ENCODE results near the gene ESRRG. TPM values are rescaled to one million over a fixed set of nuclear protein-coding genes. Genes with fewer than 3 reads are reported as not detected.

The ESRRG gene
- polyA plus RNA-seq, 1 donor from 2014 or later = 3.7 TPM

DNA sequence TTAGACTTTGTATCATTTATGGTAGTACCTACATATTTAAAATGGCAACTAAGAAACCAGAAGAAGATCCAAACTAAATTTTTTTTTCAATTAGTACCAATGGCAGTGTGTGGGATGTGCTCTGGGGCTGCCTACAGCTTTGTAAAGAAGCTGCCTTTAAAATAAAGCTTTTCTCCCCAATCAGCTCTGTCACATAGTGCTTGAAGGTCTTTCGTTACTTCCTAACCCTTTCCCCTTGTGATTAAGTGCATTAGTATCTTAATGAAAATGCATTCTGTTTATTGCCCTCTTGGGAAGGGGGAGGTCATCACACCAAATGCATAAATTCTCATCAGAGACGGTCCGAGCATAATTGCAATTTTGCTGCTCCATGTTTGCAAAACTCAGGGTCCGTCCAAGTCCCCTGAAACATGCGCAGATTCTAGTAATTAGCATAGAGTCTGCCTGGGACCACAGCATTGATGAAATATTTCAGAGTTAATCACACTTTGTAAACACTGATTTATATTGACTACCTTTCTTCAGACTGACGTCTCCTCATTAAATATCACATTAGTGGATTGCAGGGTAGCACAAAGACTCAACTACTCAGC is 71.3 kb downstream of the ESRRG start:
- Histone ChIP-seq H4K20me1 (ENCODE audit: insufficient read depth) (no peaks in the 10 kb centered on the region), H3K4me3 (ENCODE audit: low read length) (no peak overlapping the region), H3K27me3 (ENCODE audit: insufficient read depth, low read depth, low read length) (no peaks in the 10 kb centered on the region), H3K27ac (ENCODE audit: low read length) (no peak overlapping the region), H3K36me3 (ENCODE audit: insufficient read depth, low read length) (no peaks in the 10 kb centered on the region), H3K79me2 (replicated peaks; ENCODE audit: insufficient read depth, low read length) (no peaks in the 10 kb centered on the region), H3K9ac (ENCODE audit: low read length) (no peak overlapping the region), H3K4me2 (ENCODE audit: low read length) (no peak overlapping the region), H3K9me2 (ENCODE audit: insufficient read depth, low read length) (no peaks in the 10 kb centered on the region), H2AFZ (ENCODE audit: low read depth, low read length) (no peak overlapping the region), H3K9me3 (ENCODE audit: low read length) (no peaks in the 10 kb centered on the region), H3F3A (ENCODE audit: insufficient read depth, low read length, poor library complexity, severe bottlenecking) (no peaks in the 10 kb centered on the region)
- TF ChIP-seq RAD21 (conservative IDR thresholded peaks at IDR 0.05) = no peak
- TF ChIP-seq EZH2 (IDR thresholded peaks at IDR 0.05; ENCODE audit: borderline replicate concordance, insufficient read depth, low read length, poor library complexity, severe bottlenecking) = no peak
- TF ChIP-seq POLR2AphosphoS5 (IDR thresholded peaks at IDR 0.05) = no peak
- no peak for TF ChIP-seq CTCF (IDR thresholded peaks at IDR 0.05; ENCODE audit: poor library complexity, severe bottlenecking)
- no peak for TF ChIP-seq TAF1 (IDR thresholded peaks at IDR 0.05; ENCODE audit: low read depth)
- TF ChIP-seq, protein P1, sequence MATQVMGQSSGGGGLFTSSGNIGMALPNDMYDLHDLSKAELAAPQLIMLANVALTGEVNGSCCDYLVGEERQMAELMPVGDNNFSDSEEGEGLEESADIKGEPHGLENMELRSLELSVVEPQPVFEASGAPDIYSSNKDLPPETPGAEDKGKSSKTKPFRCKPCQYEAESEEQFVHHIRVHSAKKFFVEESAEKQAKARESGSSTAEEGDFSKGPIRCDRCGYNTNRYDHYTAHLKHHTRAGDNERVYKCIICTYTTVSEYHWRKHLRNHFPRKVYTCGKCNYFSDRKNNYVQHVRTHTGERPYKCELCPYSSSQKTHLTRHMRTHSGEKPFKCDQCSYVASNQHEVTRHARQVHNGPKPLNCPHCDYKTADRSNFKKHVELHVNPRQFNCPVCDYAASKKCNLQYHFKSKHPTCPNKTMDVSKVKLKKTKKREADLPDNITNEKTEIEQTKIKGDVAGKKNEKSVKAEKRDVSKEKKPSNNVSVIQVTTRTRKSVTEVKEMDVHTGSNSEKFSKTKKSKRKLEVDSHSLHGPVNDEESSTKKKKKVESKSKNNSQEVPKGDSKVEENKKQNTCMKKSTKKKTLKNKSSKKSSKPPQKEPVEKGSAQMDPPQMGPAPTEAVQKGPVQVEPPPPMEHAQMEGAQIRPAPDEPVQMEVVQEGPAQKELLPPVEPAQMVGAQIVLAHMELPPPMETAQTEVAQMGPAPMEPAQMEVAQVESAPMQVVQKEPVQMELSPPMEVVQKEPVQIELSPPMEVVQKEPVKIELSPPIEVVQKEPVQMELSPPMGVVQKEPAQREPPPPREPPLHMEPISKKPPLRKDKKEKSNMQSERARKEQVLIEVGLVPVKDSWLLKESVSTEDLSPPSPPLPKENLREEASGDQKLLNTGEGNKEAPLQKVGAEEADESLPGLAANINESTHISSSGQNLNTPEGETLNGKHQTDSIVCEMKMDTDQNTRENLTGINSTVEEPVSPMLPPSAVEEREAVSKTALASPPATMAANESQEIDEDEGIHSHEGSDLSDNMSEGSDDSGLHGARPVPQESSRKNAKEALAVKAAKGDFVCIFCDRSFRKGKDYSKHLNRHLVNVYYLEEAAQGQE (IDR thresholded peaks at IDR 0.05; ENCODE audit: borderline replicate concordance) = no peak
- no peak for TF ChIP-seq EP300 (conservative IDR thresholded peaks at IDR 0.05; ENCODE audit: poor library complexity, severe bottlenecking)
- no peak for TF ChIP-seq SMC3 (conservative IDR thresholded peaks at IDR 0.05; ENCODE audit: poor library complexity)
- TF ChIP-seq MXI1 (conservative IDR thresholded peaks at IDR 0.05; ENCODE audit: poor library complexity, severe bottlenecking) = no peak

DNA sequence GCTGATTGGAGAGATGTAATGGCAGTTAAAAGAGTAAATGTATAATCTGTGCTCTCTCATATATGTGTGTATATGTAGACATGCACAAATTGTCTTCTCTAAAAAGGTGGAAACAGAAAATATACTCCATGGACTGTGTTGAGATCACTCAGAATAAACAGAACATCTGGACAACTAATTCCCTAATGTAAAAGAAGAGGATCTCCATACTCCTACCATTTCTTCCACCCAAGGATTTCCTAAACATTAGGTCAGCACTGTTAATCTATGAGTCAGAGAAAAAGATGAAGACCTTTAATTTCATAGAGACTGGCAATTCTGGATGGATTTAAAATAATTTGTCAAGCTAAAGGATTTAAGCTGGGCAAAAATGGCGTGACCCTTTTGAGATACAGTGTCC is 80.1 kb downstream of the ESRRG start:
- no peak overlapping the region for H2AFZ ChIP-seq (ENCODE audit: low read depth, low read length)
- no peaks in the 10 kb centered on the region for H3K79me2 ChIP-seq (replicated peaks; ENCODE audit: insufficient read depth, low read length)
- no peaks in the 10 kb centered on the region for H3F3A ChIP-seq (ENCODE audit: insufficient read depth, low read length, poor library complexity, severe bottlenecking)
- no peaks in the 10 kb centered on the region for H3K9me2 ChIP-seq (ENCODE audit: insufficient read depth, low read length)
- H3K27me3 ChIP-seq (ENCODE audit: insufficient read depth, low read depth, low read length) = no peaks in the 10 kb centered on the region
- H4K20me1 ChIP-seq (ENCODE audit: insufficient read depth) = no peaks in the 10 kb centered on the region
- no peak overlapping the region for H3K27ac ChIP-seq (ENCODE audit: low read length)
- TF ChIP-seq EP300 (conservative IDR thresholded peaks at IDR 0.05; ENCODE audit: poor library complexity, severe bottlenecking) (no peak), SMC3 (conservative IDR thresholded peaks at IDR 0.05; ENCODE audit: poor library complexity) (no peak), RAD21 (conservative IDR thresholded peaks at IDR 0.05) (no peak), CTCF (IDR thresholded peaks at IDR 0.05; ENCODE audit: poor library complexity, severe bottlenecking) (no peak), POLR2AphosphoS5 (IDR thresholded peaks at IDR 0.05) (no peak)
- TF ChIP-seq, protein P1 (IDR thresholded peaks at IDR 0.05; ENCODE audit: borderline replicate concordance) = no peak
- no peaks in the 10 kb centered on the region for H3K9me3 ChIP-seq (ENCODE audit: low read length)
- H3K9ac ChIP-seq (ENCODE audit: low read length) = no peak overlapping the region
- no peak overlapping the region for H3K4me3 ChIP-seq (ENCODE audit: low read length)
- no peak overlapping the region for H3K4me2 ChIP-seq (ENCODE audit: low read length)
- H3K36me3 ChIP-seq (ENCODE audit: insufficient read depth, low read length) = no peaks in the 10 kb centered on the region
